ENCODE results near the gene GADD45G.

Gene GADD45G

DNA sequence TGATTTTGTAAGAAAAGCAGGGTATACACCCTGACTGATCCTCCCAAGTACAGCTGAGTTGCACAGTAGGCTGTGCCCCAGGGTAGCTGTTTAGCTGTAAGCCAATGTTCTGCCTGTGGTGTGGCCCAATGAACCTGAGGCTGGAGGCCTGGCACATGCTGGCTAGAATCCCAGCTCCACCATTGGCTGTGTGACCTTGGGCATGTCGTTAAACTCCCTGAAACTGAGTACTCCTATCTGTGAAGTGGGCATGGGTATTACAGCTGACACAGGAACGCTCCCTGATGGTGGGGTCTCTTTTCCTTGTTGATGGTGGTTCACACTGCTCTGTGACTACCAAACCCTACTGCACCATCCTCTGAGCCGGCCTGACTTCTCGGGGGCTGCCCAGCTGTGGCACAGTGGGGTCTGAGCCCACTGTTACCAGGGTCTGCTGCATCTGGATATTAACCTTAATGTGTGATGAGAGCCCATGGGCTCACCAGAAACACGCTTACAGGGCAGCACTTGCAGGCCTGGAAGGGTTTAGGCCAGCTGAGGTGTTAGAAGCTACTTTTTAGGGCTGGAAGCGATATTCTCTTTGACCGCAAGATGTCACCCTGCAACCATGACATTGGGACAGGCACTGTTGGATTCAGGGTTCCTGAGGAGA lies 7.0 kb upstream of the GADD45G start:
- TF ChIP-seq GATA3 (IDR thresholded peaks at IDR 0.05; ENCODE audit: low read depth, low read length), result no peak
- TF ChIP-seq GATA2 (IDR thresholded peaks at IDR 0.05; ENCODE audit: low read depth, low read length), result no peak

DNA sequence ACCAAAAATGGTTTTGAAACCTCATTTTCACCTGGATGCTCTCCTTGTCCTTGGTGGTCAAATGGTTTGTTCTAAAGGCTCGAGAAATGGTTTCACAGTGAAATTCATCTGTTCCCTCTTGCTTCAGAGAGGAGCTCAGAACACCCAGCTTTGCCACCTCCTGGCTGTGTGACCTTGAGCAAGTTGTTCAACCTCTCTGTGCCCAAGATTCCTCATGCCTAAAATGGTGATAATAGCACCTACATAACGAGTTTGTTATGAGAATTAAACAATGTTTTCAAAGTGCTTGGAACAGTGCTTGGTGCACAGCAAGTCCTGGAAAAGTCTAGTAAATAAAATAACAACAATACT lies 6.5 kb upstream of the GADD45G start:
- TF ChIP-seq GATA3 (IDR thresholded peaks at IDR 0.05; ENCODE audit: low read depth, low read length) (no peak), GATA2 (IDR thresholded peaks at IDR 0.05; ENCODE audit: low read depth, low read length) (no peak)

DNA sequence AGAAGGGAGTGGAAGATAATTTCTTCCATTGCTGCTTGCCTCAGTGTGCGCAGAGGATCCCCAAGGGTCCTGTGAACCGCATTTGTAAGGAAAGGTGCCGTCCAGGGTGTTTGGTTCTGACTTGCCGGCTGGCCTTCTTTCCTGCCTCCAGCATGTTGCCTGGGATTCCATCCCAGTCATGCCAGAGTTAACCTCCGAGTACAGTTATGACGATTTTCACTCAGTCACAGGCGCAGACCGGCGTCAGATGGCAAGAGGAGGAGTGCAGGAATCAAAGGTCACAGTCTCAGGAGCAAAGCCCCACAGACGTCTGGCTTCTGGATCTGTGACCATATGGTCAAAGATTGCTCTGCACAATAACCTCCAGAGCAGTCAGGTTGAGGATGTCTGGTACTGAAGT lies 5.9 kb upstream of the GADD45G start:
- no peak for TF ChIP-seq GATA3 (IDR thresholded peaks at IDR 0.05; ENCODE audit: low read depth, low read length)
- no peak for TF ChIP-seq GATA2 (IDR thresholded peaks at IDR 0.05; ENCODE audit: low read depth, low read length)

DNA sequence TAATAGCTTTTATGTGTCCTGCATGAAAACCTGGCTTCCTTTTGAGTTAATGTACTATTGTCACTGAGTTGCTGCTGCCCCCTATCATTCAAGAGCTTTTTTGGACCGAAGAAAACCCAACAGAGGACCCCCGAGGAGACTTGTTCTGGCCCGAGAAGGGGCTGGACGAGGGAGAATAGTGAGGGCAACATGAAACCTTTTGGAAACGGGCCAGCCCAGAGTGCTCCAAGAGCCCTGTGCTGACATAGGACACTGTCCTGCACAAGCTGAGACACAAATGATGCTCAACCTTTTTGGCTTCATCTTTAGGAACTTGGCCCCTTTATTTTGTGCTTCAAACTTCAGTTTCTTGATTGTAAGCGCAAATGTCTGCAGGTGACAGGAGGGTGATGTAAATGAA lies 4.0 kb upstream of the GADD45G start:
- TF ChIP-seq GATA3 (IDR thresholded peaks at IDR 0.05; ENCODE audit: low read depth, low read length) (no peak), GATA2 (IDR thresholded peaks at IDR 0.05; ENCODE audit: low read depth, low read length) (no peak)

DNA sequence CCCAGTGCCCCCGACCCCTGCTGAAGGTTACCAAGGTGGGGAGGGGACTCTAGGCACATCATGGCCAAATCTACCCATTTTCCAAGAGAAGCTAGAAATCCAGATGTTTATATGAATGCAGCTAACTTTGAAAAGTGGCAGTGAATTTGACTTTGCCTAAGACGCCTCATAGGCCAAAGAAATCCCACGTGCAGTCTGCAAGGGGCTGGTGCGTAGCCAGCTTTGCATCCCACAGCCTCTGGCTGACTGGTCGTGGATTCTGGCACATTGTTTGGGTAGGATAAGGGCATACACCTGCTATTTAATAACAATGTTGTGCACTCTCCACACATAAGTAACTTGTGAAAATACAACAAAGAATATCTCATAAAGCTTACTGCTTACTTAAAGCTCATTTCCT lies 3.5 kb upstream of the GADD45G start:
- no peak for TF ChIP-seq GATA3 (IDR thresholded peaks at IDR 0.05; ENCODE audit: low read depth, low read length)
- no peak for TF ChIP-seq GATA2 (IDR thresholded peaks at IDR 0.05; ENCODE audit: low read depth, low read length)

DNA sequence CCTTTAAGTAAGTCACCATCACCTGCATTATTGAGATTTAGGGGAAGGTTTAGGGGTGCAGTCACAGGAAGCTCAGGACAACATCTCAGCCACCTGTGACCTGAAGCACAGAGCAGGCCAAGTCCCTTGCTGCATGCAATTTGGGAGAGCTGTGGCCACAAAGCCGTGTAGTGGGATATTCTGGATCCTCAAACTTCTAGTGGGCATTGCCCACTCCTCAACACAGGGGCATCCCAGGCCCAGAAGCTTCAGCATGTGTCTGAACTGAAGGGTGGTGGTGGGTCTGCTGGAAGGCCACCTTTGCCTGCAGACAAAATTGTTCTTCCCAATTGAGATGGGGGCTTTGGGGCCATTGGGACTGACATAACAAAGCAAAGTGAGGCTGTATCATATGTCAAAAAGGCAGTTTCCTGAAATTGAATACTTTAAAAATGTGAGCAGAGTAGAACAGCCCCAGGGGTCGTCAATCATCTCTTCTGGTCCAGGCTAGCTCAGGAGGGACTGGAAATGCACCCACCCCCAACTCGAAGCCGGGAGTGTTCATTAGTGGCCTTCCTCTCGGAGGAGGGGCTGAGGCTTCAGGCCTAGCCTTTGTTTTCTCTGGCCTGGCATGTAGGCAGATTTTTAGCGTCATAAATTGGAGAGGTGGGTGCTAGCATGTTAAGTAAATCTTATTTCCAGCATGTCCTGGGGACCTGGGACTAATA lies 2.8 kb upstream of the GADD45G start:
- TF ChIP-seq GATA2 (IDR thresholded peaks at IDR 0.05; ENCODE audit: low read depth, low read length), result no peak
- TF ChIP-seq GATA3 (IDR thresholded peaks at IDR 0.05; ENCODE audit: low read depth, low read length), result no peak

DNA sequence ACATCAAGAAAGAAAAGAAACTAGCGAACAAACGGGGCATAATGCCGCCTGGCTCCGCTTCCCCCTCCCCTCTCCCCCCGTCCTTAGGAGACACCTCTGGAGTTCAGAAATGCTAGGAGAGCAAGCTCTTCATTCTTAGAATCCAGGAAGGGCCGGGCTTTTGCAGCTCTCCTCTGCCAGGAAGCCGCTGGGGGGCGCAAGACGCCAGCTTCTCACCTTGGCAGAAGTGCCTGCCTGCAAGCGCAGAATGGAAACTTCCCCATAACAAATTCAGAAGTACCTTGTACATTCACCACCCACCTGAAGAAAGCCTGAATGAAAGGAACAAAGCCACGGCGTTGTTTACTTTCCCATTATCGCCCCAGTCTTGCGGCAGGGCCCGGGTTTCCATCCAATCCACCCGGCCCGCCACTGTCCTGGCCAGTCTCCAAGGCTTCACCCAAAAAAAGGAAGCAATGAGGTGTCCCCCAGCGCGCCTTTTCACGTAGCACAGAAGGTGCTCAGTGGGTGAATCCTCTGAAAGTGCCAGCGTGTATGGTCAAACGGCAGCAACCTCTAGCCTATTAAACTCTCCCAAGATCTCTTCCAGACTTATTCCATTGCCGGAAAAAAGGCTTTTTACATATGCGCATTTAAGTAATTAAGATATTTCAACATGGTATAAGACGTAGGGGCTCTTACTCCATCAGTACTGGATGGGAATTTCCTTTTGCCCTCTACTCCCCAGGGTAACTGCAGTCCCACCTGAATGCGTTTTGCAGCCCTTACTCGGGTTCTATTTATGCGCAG lies 1.6 kb upstream of the GADD45G start:
- TF ChIP-seq GATA2 (IDR thresholded peaks at IDR 0.05; ENCODE audit: low read depth, low read length), result no peak
- no peak for TF ChIP-seq GATA3 (IDR thresholded peaks at IDR 0.05; ENCODE audit: low read depth, low read length)

DNA sequence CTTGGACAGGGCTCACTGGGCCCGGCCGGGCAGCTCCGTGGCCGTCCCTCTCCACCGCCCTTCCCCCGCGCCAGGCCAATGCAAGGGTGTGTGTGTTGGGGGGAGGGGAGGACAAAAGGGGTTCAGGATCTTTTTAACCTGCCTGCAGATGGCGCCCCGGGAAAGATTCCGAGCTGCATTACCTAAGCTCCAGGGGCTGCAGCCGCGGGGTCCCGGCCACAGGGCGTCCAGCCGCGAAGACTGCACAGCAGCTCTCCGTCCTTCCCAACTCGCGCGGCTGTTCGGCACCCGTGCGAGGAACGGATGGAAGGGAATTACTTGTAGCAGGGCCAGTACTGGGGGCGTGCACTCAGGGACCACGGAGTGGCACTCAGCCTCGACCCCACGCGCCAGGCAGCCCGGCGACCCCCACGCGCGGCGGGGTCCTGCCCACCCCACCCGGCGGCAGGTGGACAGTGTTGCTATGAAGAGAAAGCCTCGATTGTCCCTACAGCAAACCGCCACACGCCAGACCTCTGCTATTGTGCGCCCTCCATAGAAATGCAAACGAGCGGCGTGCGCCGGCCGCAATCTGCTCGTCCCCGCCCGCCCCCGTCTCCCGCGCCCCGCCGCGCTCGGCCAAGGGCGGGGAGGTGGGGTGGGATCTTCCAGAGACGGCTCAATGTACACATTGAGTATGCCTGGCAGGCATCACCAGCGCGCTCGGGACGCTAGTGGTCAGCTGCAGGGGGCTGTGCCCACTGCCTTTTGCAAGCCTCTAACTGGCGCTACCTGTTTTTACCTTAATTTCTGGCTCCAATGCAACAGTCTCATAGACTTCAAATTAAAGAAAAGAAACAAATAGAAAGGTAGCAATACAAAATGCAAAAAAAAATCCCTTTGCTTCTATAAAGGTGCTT lies 796 bp upstream of the GADD45G start:
- TF ChIP-seq GATA3 (IDR thresholded peaks at IDR 0.05; ENCODE audit: low read depth, low read length) (no peak), GATA2 (IDR thresholded peaks at IDR 0.05; ENCODE audit: low read depth, low read length) (no peak)

DNA sequence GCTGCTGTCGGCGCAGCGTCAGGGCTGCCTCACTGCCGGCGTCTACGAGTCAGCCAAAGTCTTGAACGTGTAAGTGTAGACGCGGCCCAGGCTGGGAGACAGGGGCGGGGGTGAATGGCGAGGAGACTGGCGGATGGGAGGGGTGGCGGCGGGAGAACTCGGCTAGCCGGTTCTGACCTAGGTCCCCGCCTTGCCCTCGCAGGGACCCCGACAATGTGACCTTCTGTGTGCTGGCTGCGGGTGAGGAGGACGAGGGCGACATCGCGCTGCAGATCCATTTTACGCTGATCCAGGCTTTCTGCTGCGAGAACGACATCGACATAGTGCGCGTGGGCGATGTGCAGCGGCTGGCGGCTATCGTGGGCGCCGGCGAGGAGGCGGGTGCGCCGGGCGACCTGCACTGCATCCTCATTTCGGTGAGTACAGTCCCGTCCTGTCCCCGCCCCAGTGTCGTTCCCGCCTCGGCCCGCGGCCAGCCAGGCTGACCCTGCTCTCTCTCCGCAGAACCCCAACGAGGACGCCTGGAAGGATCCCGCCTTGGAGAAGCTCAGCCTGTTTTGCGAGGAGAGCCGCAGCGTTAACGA lies 745 bp downstream of the GADD45G start:
- TF ChIP-seq GATA3 (IDR thresholded peaks at IDR 0.05; ENCODE audit: low read depth, low read length), result no peak
- TF ChIP-seq GATA2 (IDR thresholded peaks at IDR 0.05; ENCODE audit: low read depth, low read length), result no peak

DNA sequence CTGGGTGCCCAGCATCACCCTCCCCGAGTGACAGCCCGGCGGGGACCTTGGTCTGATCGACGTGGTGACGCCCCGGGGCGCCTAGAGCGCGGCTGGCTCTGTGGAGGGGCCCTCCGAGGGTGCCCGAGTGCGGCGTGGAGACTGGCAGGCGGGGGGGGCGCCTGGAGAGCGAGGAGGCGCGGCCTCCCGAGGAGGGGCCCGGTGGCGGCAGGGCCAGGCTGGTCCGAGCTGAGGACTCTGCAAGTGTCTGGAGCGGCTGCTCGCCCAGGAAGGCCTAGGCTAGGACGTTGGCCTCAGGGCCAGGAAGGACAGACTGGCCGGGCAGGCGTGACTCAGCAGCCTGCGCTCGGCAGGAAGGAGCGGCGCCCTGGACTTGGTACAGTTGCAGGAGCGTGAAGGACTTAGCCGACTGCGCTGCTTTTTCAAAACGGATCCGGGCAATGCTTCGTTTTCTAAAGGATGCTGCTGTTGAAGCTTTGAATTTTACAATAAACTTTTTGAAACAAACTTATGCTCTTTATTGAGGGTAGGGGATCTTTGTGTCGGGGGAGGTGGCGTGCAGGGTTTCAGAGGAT lies 1.3 kb downstream of the GADD45G start:
- TF ChIP-seq GATA3 (IDR thresholded peaks at IDR 0.05; ENCODE audit: low read depth, low read length) (no peak), GATA2 (IDR thresholded peaks at IDR 0.05; ENCODE audit: low read depth, low read length) (no peak)

DNA sequence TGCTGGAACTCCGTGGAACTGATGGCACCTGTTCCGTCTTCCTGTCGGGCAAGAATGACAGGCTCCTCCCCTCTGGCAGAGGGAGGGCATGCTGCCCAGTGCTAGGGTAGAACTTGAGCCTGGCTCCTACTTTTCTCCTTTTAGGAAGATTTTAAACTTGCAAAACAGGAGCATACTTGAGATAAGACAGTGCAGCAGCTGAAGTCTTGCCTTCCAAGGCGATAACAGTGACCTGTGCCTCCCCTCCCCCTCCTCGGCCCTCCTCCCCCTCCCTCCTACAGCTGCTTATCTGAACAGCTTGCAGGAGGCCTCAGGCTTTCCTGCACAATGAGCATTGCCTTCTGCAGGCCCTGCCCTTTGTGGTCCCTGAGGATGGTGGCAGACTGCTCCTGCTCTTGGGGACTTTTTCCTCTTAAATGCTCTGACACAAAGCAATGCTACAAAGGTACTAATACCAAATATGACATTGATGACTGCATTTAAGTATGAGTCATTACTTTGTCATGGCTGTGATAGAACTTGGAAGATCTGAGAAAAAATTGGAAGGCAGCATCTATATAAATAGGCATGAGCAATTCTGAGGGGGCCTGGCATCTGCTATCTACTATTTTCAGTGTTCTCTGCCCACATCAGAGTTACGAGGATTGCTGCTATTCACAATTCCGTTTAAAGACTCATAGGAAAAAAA lies 2.0 kb downstream of the GADD45G start:
- no peak for TF ChIP-seq GATA3 (IDR thresholded peaks at IDR 0.05; ENCODE audit: low read depth, low read length)
- peak; percentile 36; the same call in 1 of the 2 replicates for TF ChIP-seq GATA2 (IDR thresholded peaks at IDR 0.05; ENCODE audit: low read depth, low read length)

DNA sequence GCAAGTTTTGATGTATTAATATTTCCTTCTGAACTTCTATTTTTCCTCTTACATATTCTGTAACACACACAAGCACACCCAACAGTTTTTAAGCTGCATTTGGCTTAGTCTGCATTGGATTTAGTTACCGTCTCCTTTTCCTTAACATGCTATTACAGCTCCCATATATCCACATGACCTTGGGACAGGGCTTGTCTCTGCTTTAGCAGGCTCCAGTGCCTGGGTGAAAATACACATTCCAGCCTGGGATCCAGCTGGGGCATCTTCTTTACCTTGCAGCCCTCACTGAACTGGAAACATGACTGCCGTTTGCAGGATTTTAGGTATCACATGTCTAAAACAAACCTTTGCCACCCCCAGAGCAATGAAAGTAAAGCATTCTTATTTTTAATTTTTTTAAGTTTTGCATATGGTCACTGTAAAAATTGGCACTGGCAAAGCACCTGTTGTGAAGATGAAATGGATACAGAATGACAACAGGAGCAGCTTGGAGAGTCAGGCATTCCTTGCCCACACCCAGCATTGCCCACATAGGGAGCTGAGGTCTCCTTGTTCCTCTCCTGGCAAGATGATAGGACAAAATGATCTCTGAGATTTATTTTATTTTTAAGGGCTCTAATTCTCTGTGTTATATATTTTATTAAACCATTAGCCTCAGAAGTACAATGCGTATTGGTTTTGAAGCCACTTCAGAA lies 4.0 kb downstream of the GADD45G start:
- TF ChIP-seq GATA3 (IDR thresholded peaks at IDR 0.05; ENCODE audit: low read depth, low read length) (no peak), GATA2 (IDR thresholded peaks at IDR 0.05; ENCODE audit: low read depth, low read length) (no peak)
